ENCODE data around the gene HIPK3. TPM values are rescaled to one million over a fixed set of nuclear protein-coding genes. Genes with fewer than 3 reads are reported as not detected.

Gene HIPK3
- total RNA-seq, 1 donor from 2014 or later: 33.1 TPM

GRCh38 chr11:33376331-33377310 lies 119.4 kb downstream of the HIPK3 start:
- Histone ChIP-seq H3K27me3 (peaks cover 75% of the 10 kb centered on the region), H4K20me1 (ENCODE audit: low read depth) (peaks cover 11% of the 10 kb centered on the region), H3K9ac (no peak overlapping the region), H3K9me3 (ENCODE audit: low read depth) (no peaks in the 10 kb centered on the region), H3K27ac (no peak overlapping the region), H3K36me3 (no peaks in the 10 kb centered on the region), H3K4me1 (no peaks in the 10 kb centered on the region), H3K4me2 (peak overlapping the region; percentile 91), H3F3A (ENCODE audit: low read depth) (peaks cover 16% of the 10 kb centered on the region), H3K4me3 (peak overlapping the region; percentile 68), H2AFZ (replicated peaks) (peak overlapping the region; percentile 95), H3K79me2 (ENCODE audit: low read depth) (no peaks in the 10 kb centered on the region)
- peaks cover 29% of the 10 kb centered on the region for H3K4me1 Mint-ChIP-seq
- H3K36me3 Mint-ChIP-seq: no peaks in the 10 kb centered on the region
- H3K9me3 Mint-ChIP-seq: no peaks in the 10 kb centered on the region
- peak; percentile 86 for TF ChIP-seq EZH2phosphoT487 (IDR thresholded peaks at IDR 0.05)
- peak; percentile 84 for TF ChIP-seq EZH2 (IDR thresholded peaks at IDR 0.05)
- TF ChIP-seq CTCF (IDR thresholded peaks at IDR 0.05): no peak
- peak overlapping the region; percentile 84 for H3K4me3 Mint-ChIP-seq
- peaks cover 20% of the 10 kb centered on the region for H3K27me3 Mint-ChIP-seq (ENCODE audit: insufficient read depth, low read depth)
- DNase-seq (ENCODE audit: low spot score): peak; percentile 66
- H3K27ac Mint-ChIP-seq: no peak overlapping the region

- peaks cover 29% of the 10 kb centered on the region for H3K4me1 Mint-ChIP-seq
- H3K36me3 ChIP-seq: no peaks in the 10 kb centered on the region
- no peak for DNase-seq (ENCODE audit: low spot score)
- no peak overlapping the region for H3K27ac ChIP-seq
- peaks cover 16% of the 10 kb centered on the region for H3F3A ChIP-seq (ENCODE audit: low read depth)
- TF ChIP-seq EZH2 (IDR thresholded peaks at IDR 0.05) (peak; percentile 19), EZH2phosphoT487 (IDR thresholded peaks at IDR 0.05) (no peak), CTCF (IDR thresholded peaks at IDR 0.05) (no peak)
- H3K27me3 Mint-ChIP-seq (ENCODE audit: insufficient read depth, low read depth): peaks cover 20% of the 10 kb centered on the region
- H4K20me1 ChIP-seq (ENCODE audit: low read depth): peaks cover 11% of the 10 kb centered on the region
- no peaks in the 10 kb centered on the region for H3K9me3 ChIP-seq (ENCODE audit: low read depth)
- H3K9me3 Mint-ChIP-seq: no peaks in the 10 kb centered on the region
- H3K4me2 ChIP-seq: peak overlapping the region; percentile 91
- no peak overlapping the region for H3K9ac ChIP-seq
- H3K27ac Mint-ChIP-seq: no peak overlapping the region
- peaks cover 75% of the 10 kb centered on the region for H3K27me3 ChIP-seq
- H3K4me3 ChIP-seq: peak overlapping the region; percentile 68
- H3K79me2 ChIP-seq (ENCODE audit: low read depth): no peaks in the 10 kb centered on the region
- H2AFZ ChIP-seq (replicated peaks): no peak overlapping the region
- H3K4me1 ChIP-seq: no peaks in the 10 kb centered on the region
- no peaks in the 10 kb centered on the region for H3K36me3 Mint-ChIP-seq
- peak overlapping the region; percentile 84 for H3K4me3 Mint-ChIP-seq
These were observed 120.5 kb downstream of the HIPK3 start for GRCh38 chr11:33377412-33378370.

GRCh38 chr11:33379947-33380346 lies 122.8 kb downstream of the HIPK3 start:
- peaks cover 57% of the 10 kb centered on the region for H3K27me3 ChIP-seq
- H3K27ac ChIP-seq: no peak overlapping the region
- Mint-ChIP-seq H3K27ac (no peak overlapping the region), H3K36me3 (no peaks in the 10 kb centered on the region), H3K4me3 (no peak overlapping the region), H3K4me1 (peaks cover 25% of the 10 kb centered on the region), H3K9me3 (peaks cover 2% of the 10 kb centered on the region), H3K27me3 (ENCODE audit: insufficient read depth, low read depth) (peaks cover 14% of the 10 kb centered on the region)
- peaks cover 11% of the 10 kb centered on the region for H4K20me1 ChIP-seq (ENCODE audit: low read depth)
- no peak overlapping the region for H3K4me3 ChIP-seq
- no peak overlapping the region for H3K9ac ChIP-seq
- DNase-seq (ENCODE audit: low spot score): no peak
- H3K9me3 ChIP-seq (ENCODE audit: low read depth): peaks cover 3% of the 10 kb centered on the region
- H3F3A ChIP-seq (ENCODE audit: low read depth): peaks cover 13% of the 10 kb centered on the region
- no peaks in the 10 kb centered on the region for H3K4me1 ChIP-seq
- no peak overlapping the region for H2AFZ ChIP-seq (replicated peaks)
- no peaks in the 10 kb centered on the region for H3K79me2 ChIP-seq (ENCODE audit: low read depth)
- H3K36me3 ChIP-seq: peaks cover 2% of the 10 kb centered on the region
- no peak overlapping the region for H3K4me2 ChIP-seq
- TF ChIP-seq EZH2phosphoT487 (IDR thresholded peaks at IDR 0.05) (no peak), EZH2 (IDR thresholded peaks at IDR 0.05) (no peak), CTCF (IDR thresholded peaks at IDR 0.05) (no peak)
